HG02763 (cell line): ENCODE results near the gene EEFSEC.

ENCODE experiments used
- ATAC-seq: cut with Tn5 transposase; IDR thresholded peaks from one replicate; pipeline ENCODE4 v1.9.1; 2021; ENCODE audit warnings: mild to moderate bottlenecking, moderate library complexity; ENCODE audit not compliant: unreplicated experiment

The EEFSEC gene

DNA sequence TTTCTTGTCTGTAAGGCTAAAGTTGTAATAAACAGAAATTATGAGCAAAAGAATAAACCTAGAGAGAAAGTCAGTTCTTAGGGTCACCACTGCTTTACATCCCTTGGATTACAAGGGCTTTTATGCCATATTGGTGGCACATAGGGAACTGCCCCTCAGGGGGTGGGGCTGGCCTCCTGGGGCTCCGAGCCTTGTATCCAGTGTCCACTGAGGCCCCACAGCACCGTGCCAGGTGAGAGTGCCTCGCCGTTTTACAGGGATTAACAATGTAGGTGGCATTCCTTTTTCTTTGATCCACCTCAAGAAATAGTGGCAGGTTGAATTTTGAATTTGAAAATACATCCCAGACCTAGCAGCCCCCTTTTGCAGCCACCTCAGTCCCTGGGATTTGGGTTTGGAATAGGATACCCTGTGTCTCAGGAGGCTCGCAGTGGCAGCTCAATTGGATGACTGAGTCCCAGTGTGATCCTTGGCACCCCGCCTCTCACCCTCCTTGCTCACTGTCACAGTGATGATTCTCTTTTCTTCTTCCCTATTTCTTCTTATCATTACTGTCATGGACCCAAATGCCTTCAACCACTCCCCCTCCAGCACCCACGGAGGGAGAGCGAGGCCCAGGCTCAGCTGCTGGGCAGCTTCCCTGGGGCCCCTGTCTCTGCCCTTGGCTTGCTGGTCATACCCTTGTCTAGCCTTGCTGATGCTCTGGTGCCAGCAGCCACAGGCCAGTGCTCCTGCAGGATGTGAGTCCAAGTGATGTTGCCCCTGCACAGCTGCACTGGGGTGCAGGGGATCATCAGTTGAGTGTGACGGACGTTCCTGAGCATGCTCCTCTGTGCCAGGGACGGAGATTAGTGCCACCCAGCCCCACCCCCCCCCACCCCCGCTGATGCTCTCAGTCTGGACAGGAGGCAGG, 175.5 kb downstream of the EEFSEC start:
- no peak for ATAC-seq

- ATAC-seq: no peak
Measured at GRCh38 chr3:128329491-128330213, 176.4 kb downstream of the EEFSEC start.

GRCh38 chr3:128330214-128330842, 177.0 kb downstream of the EEFSEC start:
- no peak for ATAC-seq

GRCh38 chr3:128334086-128334645, 180.9 kb downstream of the EEFSEC start:
- ATAC-seq: no peak

- ATAC-seq: no peak
Measured at GRCh38 chr3:128334766-128335165, 181.5 kb downstream of the EEFSEC start.

GRCh38 chr3:128335621-128336296, 182.5 kb downstream of the EEFSEC start:
- ATAC-seq: no peak

- no peak for ATAC-seq
Measured at GRCh38 chr3:128336337-128337156, 183.3 kb downstream of the EEFSEC start.

- no peak for ATAC-seq
Measured at GRCh38 chr3:128337305-128337704, 184.0 kb downstream of the EEFSEC start.

DNA sequence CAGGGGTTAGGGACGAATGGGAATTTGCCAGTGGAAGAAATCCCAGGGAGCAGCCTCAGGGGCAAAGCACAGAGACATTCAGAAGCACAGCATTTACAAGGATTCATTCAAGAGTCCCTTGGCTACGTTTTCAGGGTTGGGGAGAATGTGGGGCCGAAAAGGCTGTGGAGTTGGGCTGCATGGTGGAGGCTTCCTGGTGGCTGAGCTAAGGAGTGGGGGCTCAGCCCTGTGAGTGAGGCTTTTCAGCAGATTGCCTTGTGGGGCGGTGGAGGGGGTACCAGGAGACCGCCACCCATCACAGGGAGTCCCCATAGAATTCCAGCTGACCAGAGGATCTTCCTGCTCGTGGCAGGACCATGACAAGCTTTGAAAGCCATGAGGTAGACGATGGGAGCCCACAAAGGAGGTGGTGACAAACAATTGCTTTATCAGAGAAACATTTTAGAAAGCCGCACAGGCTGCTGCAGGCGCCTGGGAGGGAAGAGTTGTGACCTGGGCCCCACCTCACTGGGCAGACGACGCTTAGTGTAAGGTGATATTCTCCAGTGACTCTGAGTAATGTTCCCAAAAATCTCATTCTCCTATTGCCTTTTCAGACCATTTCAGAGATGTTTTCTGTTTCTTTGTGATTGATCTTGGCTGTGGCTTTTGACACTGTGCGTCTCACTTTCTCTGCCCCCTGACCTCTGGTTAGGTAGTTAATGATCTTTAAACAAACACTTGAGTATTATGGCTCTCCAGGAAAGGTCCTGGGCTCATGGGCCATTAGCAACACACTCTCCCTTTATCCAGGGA, 185.5 kb downstream of the EEFSEC start:
- ATAC-seq: no peak

DNA sequence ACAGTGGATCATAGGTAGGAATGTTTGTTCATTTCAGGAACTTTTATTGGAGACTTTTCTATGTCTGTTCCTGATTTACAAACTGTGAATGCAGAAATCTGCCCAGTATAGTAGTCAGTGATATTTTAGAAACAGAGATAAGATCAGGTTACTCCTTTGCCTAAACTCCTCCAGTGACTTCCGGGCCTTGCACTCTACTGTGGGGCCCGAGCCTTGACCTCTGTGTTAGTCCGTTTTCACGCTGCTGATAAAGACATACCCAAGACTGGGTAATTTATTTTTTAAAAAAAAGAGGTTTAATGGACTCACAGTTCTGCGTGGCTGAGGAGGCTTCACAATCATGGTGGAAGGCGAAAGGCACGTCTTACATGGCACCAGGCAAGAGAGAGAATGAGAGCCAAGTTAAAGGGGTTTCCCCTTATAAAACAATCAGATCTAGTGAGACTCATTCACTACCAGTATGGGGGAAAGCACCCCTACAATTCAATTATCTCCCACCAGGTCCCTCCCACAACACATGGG, 186.3 kb downstream of the EEFSEC start:
- ATAC-seq: no peak

DNA sequence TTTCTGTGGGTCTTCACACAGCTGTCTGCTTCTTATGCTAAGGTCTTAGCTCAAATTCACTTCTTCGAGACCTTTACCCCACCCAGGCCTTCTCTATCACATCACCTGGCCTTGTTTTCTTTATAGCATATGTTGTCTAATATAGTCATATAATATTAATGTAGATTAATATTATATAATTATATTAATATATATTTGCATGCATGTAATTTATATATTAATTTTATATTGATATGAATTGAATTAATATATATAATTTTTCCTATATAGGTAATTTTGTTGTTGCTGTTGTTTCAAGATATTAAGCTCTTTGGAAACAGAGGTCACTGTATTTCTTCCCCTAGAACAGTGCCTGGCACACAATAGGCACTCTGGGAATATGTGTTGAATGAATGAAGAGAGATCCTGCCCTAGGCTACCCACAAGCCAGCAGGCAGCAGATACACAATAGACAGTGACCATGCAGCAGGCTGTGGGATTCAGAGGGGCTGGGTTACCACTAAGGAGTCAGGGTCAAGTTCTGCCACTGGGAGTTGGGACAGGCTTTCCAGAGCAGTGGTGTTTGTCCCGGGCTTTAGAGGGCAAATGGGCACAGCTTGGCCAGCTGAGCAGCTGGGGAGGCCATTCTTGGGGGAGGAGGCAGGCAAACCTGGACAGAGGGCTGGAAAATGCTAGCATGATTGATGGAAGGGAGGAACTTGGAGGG, 187.1 kb downstream of the EEFSEC start:
- ATAC-seq: no peak

DNA sequence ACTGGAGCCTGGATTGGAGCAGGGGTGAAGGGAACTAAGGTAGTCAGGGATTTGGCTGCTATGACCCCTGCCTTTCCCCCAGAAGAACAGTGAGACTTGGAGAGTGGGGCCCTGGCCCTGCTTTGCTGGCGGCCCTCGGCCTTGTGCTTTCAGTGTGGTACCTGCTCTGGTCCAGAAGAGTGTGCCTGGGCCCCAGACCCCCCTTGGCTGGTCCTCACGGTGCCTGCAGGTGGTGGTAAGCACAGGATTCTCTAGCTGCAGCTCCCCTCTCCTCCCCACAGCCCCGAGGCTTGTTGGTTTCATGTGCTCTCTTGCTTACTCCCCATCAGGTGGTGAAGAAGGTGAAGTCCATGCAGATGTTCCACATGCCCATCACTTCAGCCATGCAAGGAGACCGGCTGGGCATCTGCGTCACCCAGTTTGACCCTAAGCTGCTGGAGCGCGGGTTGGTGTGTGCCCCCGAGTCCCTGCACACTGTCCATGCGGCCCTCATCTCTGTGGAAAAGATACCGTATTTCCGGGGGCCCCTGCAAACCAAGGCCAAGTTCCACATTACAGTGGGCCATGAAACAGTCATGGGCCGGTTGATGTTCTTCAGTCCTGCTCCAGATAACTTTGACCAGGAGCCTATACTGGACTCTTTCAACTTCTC, 187.7 kb downstream of the EEFSEC start:
- ATAC-seq: no peak

DNA sequence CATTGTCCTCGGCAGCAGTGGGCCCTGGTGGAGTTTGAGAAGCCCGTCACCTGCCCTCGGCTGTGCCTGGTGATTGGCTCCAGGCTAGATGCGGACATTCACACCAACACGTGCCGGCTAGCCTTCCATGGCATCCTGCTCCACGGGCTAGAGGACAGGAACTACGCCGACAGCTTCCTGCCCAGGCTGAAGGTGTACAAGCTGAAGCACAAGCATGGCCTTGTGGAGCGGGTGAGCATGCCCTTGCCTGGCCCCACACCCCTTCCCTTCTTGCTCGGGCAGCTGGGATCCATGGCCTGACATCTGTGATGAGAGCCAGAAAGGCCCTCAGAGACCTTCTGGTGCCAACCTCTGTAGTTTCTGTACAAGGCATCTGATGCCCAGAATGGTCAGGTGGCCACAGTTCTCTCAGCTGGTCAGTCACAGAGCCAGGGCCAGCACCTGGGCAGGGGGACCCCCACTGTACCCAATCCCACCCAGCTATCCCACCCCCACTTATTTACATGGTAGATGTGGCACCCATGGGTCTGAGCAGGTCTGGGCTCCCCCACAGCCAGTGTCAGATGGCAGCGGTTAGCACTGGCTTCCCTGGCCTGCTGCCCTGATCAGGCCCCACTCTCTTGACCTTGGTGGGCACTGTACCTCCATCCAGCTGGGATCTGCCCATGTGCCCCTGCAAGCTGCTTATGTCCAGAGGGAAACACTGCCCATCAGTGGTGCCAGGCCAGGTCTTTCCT, 188.5 kb downstream of the EEFSEC start:
- ATAC-seq: no peak

GRCh38 chr3:128342701-128343180, 189.5 kb downstream of the EEFSEC start:
- ATAC-seq: no peak

DNA sequence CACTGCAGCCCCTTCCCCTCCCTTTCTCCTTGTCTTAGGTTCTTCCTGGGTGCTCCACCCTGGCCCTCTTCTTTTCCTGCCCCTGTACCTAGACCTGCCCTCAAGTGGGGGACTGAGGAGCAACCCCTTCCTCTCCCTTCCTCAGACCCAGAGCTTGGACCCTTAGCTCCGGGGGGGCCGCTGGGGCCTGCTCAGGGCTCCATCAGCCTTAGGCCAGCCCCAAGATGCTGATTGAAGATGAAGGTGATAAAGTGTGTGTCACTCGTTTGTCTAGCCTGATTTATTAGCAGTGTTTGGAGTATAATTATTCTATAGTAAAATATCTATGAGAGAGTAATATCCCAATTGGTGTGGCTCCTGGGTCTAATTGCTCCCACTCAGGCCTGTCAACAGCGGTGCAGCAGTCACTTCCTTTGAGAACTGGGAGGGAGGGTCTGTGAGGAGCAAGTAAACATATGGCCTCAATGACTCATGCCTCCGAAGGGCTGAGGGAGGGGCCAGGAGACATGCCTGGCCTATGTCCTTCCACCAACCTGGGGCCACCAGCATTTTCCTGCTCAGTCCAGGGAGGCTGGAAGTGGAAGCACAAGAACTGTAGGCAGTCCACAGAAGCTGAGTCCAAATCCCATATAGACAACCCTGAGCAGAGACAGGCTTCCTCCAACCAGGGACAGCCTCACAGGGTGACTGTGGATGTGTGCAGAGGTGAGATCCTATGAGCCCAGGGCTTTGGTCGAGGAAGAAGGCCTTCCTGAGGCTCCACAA, 190.2 kb downstream of the EEFSEC start:
- no peak for ATAC-seq

- no peak for ATAC-seq
Measured at GRCh38 chr3:128344052-128344735, 190.9 kb downstream of the EEFSEC start.
